K562 (cell line): ENCODE measurements around the gene LAMA4. TPM values are rescaled to one million over a fixed set of nuclear protein-coding genes. Genes with fewer than 3 reads are reported as not detected.

ENCODE experiments used
- ATAC-seq: fragments of 200-7000 bp; cut with Tn5 transposase; 3 replicates; pipeline ENCODE4 v1.9.1; 2020; ENCODE audit warnings: moderate library complexity
- BruUV-seq: library from RNA; stranded (reverse); fragments of 400-500 nt; replicated peaks from 2 replicates; lab custom pipeline; 2021; lab: Mats Ljungman, UMichigan
- CTCF ChIA-PET: fragments of 300-600 bp; formaldehyde crosslinking; extraction: SDS; loops from one replicate; lab custom pipeline; 2021; ENCODE audit warnings: low intra/inter-chr PET ratio; lab: Yijun Ruan, JAX
- POLR2A ChIA-PET: fragments of 300-600, 350-650 bp; sonication (Branson Sonifier 250); formaldehyde crosslinking; extraction: SDS; loops from one replicate; lab custom pipeline; 2021; ENCODE audit warnings: antibody characterized with exemption, inconsistent platforms; lab: Yijun Ruan, JAX
- DNase-seq, 4 experiments: peaks; one replicate each; pipeline versions ENCODE4 v3.0.0 to v3.0.0-alpha.2; 2011 to 2018; ENCODE audit warnings: low spot score in 3 of 4, mixed read lengths in 3 of 4; ENCODE audit errors: extremely low read depth in 1 of 4
- FAIRE-seq: peaks from 2 replicates; lab custom pipeline; 2011; peaks lifted over from hg19 to GRCh38; lab: Jason Lieb, UNC
- H2AFZ ChIP-seq: 2 replicates; pipeline ENCODE4 v1.6.0; 2011; ENCODE audit warnings: low read depth, low read length, control low read depth, inconsistent platforms
- H3K27ac ChIP-seq: fragments of 200-600 bp; 3 replicates; pipeline ENCODE4 v1.8.0; 2011; ENCODE audit warnings: low read depth, mild to moderate bottlenecking, control low read depth, inconsistent platforms, low read length, moderate library complexity, mixed read lengths; ENCODE audit errors: extremely low read depth
- H3K27me3 ChIP-seq, 2 experiments: fragments of 300-600 bp in 1 of 2; 2 replicates in 1 of 2; 3 replicates in 1 of 2; pipeline versions ENCODE4 v1.6.0 to v1.8.0; 2011; ENCODE audit warnings: inconsistent platforms in 2 of 2, low read length in 2 of 2, mild to moderate bottlenecking in 1 of 2, mixed read lengths in 1 of 2, moderate library complexity in 1 of 2; ENCODE audit not compliant: control insufficient read depth in 2 of 2, insufficient read depth in 2 of 2
- H3K36me3 ChIP-seq: fragments of 300-600 bp; 3 replicates; pipeline ENCODE4 v1.8.0; 2011; ENCODE audit warnings: mild to moderate bottlenecking, low read length, inconsistent platforms; ENCODE audit not compliant: control insufficient read depth, insufficient read depth
- H3K4me1 ChIP-seq, 2 experiments: fragments of 200-600 bp in 1 of 2; replicated peaks in 1 of 2; 2 replicates in 1 of 2; 3 replicates in 1 of 2; pipeline versions ENCODE4 v1.5.1 to v1.8.0; 2011; ENCODE audit warnings: inconsistent platforms in 2 of 2, low read length in 2 of 2, mild to moderate bottlenecking in 1 of 2, mixed read lengths in 1 of 2, moderate library complexity in 1 of 2; ENCODE audit not compliant: control insufficient read depth in 2 of 2, insufficient read depth in 2 of 2
- H3K4me2 ChIP-seq: 2 replicates; pipeline ENCODE4 v1.6.1; 2011; ENCODE audit warnings: low read length, control low read depth, inconsistent platforms, mixed read lengths; ENCODE audit not compliant: insufficient read depth
- H3K4me3 ChIP-seq: fragments of 200-600 bp; sonication (generic), shearing (Covaris generic); 2 replicates; pipeline ENCODE4 v1.5.1; 2016; ENCODE audit warnings: control low read depth, inconsistent platforms
- H3K79me2 ChIP-seq: fragments of 200-600 bp; 3 replicates; pipeline ENCODE4 v1.8.0; 2011; ENCODE audit warnings: low read length, inconsistent platforms; ENCODE audit not compliant: control insufficient read depth, insufficient read depth
- H3K9ac ChIP-seq, 2 experiments: 2 replicates each; pipeline versions ENCODE4 v1.6.0 to v1.6.1; 2011; ENCODE audit warnings: low read depth in 2 of 2, low read length in 2 of 2, control low read depth in 1 of 2, inconsistent platforms in 1 of 2, mild to moderate bottlenecking in 1 of 2, mixed read lengths in 1 of 2; ENCODE audit not compliant: insufficient read depth in 1 of 2
- H3K9me1 ChIP-seq: one replicate; pipeline ENCODE4 v1.6.0; 2011; ENCODE audit warnings: inconsistent platforms, mild to moderate bottlenecking, low read length, moderate library complexity; ENCODE audit not compliant: control insufficient read depth, insufficient read depth
- H3K9me3 ChIP-seq: replicated peaks from 2 replicates; pipeline ENCODE4 v1.5.1; 2011; ENCODE audit warnings: low read depth, low read length, inconsistent platforms; ENCODE audit not compliant: control insufficient read depth, insufficient read depth
- H4K20me1 ChIP-seq: replicated peaks from 2 replicates; pipeline ENCODE4 v1.6.1; 2011; ENCODE audit warnings: low read length, inconsistent platforms, mixed read lengths; ENCODE audit not compliant: control insufficient read depth, insufficient read depth
- BACH1 ChIP-seq: fragments of 200-800 bp; sonication (Bioruptor generic); IDR thresholded peaks from 2 replicates; pipeline ENCODE4 v1.6.1; 2016; ENCODE audit warnings: missing genetic modification characterization, missing compliant biosample characterization
- CHD1 ChIP-seq: fragments of 200-600 bp; sonication (generic); IDR thresholded peaks from one replicate; pipeline ENCODE4 v1.6.1; 2012; ENCODE audit warnings: mild to moderate bottlenecking, moderate library complexity, low read length, inconsistent platforms
- CTCF ChIP-seq, 3 experiments: IDR thresholded peaks in 2 of 3; conservative IDR thresholded peaks in 1 of 3; 2 replicates each; pipeline ENCODE4 v1.5.1; 2011 to 2012; ENCODE audit warnings: low read length in 3 of 3, mild to moderate bottlenecking in 3 of 3, control low read depth in 2 of 3, improper control_type of control experiment in 1 of 3, inconsistent platforms in 1 of 3, low read depth in 1 of 3, mixed read lengths in 1 of 3, moderate library complexity in 1 of 3; ENCODE audit not compliant: insufficient read depth in 2 of 3
- MAX ChIP-seq: sonication (generic); formaldehyde crosslinking; IDR thresholded peaks from 2 replicates; pipeline ENCODE4 v1.9.0; 2022; ENCODE audit warnings: mild to moderate bottlenecking, missing genetic modification reagents
- PHF21A ChIP-seq: fragments of 450-650 bp; IDR thresholded peaks from 2 replicates; pipeline ENCODE4 v1.6.1; 2017; ENCODE audit warnings: low read depth, borderline replicate concordance
- WGBS: fragments of 100-300 bp; shearing (Covaris generic); methylation state at CpG from one replicate; pipeline ENCODE4 v1.1.6; 2016; ENCODE audit warnings: low coverage, mixed read lengths; ENCODE audit not compliant: insufficient coverage; ENCODE audit errors: missing lambda C conversion rate; 5-methylcytosine and 5-hydroxymethylcytosine counted together
- in situ Hi-C: fragments of 300-500 bp; cut with MboI; formaldehyde crosslinking; loops from 4 replicates; pipeline ENCODE4 v1.15.0; 2018; ENCODE audit warnings: inconsistent platforms, mixed read lengths
- intact Hi-C: fragments of 100-400 bp; cut with micrococcal nuclease; formaldehyde crosslinking; loops from 2 replicates; pipeline ENCODE4 v1.14.2; 2022
- polyA plus RNA-seq, 8 experiments: library from polyadenylated mRNA; depleted of rRNA in 4 of 8; stranded (reverse) in 5 of 8; unstranded in 3 of 8; fragments of >200 nt; fragmentation: Nextera tagmentation in 2 of 8; fragmentation: Illumina TruSeq in 1 of 8; extraction: Ambion mirVana in 2 of 8; extraction: Trizol in 1 of 8; gene quantifications; 2 replicates each; pipeline versions ENCODE4 v1.2.1 to v1.2.3, GENCODE V29; 2011 to 2014; ENCODE audit warnings: inconsistent platforms in 1 of 8, missing spikeins in 1 of 8
- total RNA-seq, 7 experiments: library from RNA; depleted of rRNA in 6 of 7; stranded (reverse); fragments of >200 nt in 6 of 7; fragmentation: Illumina TruSeq in 2 of 7; extraction: Trizol in 2 of 7; gene quantifications; 2 replicates each; pipeline versions ENCODE4 v1.2.1 to v1.2.3, GENCODE V29; 2011 to 2021; ENCODE audit warnings: low replicate concordance in 1 of 7
- TF ChIP-seq, protein P1 (sequence below): fragments of 250-450 bp; sonication (Bioruptor Pico); IDR thresholded peaks from 2 replicates; pipeline ENCODE4 v1.5.1; 2021; ENCODE audit warnings: mild to moderate bottlenecking

Gene LAMA4
- total and polyA plus RNA-seq, 9 of the 15 experiments (the other 6 are each of a cell fraction or from before 2014, with no cell fraction given) = 0.05 to 2.9 (median 0.51) TPM

GRCh38 chr6:112296694-112297093, 42.3 kb upstream of the LAMA4 start (continued):
- TF ChIP-seq, protein P1, sequence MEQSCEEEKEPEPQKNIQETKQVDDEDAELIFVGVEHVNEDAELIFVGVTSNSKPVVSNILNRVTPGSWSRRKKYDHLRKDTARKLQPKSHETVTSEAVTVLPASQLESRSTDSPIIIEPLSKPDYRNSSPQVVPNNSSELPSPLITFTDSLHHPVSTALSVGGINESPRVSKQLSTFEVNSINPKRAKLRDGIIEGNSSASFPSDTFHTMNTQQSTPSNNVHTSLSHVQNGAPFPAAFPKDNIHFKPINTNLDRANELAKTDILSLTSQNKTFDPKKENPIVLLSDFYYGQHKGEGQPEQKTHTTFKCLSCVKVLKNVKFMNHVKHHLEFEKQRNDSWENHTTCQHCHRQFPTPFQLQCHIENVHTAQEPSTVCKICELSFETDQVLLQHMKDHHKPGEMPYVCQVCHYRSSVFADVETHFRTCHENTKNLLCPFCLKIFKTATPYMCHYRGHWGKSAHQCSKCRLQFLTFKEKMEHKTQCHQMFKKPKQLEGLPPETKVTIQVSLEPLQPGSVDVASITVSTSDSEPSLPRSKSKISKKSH (CRISPR knock-in tag) = no peak
- no peak for TF ChIP-seq CHD1
- TF ChIP-seq BACH1 = no peak
- no peak for TF ChIP-seq MAX (CRISPR knock-in tag)

GRCh38 chr6:112296122-112296521, 41.8 kb upstream of the LAMA4 start:
- ATAC-seq (peak; percentile 86), DNase-seq (peak in 2 of 4 experiments; percentile 20 to 27), FAIRE-seq (peak; percentile 59)
- Histone ChIP-seq H3K27ac (no peak overlapping the region), H4K20me1 (no peaks in the 10 kb centered on the region), H3K4me1 (no peaks in the 10 kb centered on the region), H3K9me1 (no peaks in the 10 kb centered on the region), H3K4me3 (no peak overlapping the region), H3K36me3 (no peaks in the 10 kb centered on the region), H3K9me3 (no peaks in the 10 kb centered on the region), H3K79me2 (no peaks in the 10 kb centered on the region), H3K9ac (no peak overlapping the region), H3K4me2 (no peak overlapping the region), H3K27me3 (no peaks in the 10 kb centered on the region), H2AFZ (no peak overlapping the region)
- POLR2A ChIA-PET = no interaction called here
- BruUV-seq = no TSS peak
- 0% methylated on average over 2 of the region's 2 CpGs for WGBS
- in situ Hi-C loops = no loop called here
- TF ChIP-seq CTCF (IDR thresholded peaks at IDR 0.05 in 2 of 3, conservative IDR thresholded peaks at IDR 0.05 in 1 of 3; ENCODE audit: insufficient read depth in 2 of 3, low read depth in 1 of 3, low read length in 3 of 3) (peak; percentile 36 to 55 (median 46); a peak in 5 of 6 replicates), PHF21A (no peak)
- CTCF ChIA-PET = no interaction called here
- intact Hi-C loops = no loop called here
